ENCODE results near the gene PNPLA2.

Gene PNPLA2

DNA sequence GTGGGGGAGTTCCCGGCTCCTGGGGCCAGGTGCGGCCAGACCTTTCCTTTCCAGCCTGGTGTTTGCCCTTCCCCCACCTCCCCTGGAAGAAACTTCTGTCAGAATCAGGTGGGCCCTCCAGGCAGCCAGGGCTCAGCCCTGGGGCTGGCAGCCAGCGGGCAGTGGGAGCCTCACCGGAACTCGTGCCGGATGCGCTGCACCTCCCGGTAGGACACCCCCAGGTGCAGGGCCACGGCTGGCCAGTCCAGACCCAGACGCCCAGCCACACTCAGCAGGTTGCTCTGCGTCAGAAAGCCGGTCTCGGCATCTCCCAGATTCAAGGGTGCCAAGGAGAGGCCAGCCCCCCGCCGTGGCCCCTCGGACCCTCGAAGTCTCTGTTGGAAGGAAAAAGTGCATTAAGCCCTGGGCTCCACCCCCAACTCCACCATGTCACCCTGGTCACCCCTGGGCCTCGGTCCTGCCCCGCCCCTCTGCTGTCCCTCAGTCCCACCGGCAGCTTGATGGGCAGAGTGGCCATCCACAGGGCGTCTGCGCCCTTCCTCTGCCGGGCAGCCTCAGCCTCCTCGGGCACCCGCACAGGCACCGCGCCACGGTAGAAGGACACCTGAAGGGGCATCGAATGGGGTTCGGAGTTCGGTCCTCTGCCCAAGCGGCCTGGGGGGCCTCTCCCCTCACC, 18.9 kb upstream of the PNPLA2 start:
- FAIRE-seq = no peak

DNA sequence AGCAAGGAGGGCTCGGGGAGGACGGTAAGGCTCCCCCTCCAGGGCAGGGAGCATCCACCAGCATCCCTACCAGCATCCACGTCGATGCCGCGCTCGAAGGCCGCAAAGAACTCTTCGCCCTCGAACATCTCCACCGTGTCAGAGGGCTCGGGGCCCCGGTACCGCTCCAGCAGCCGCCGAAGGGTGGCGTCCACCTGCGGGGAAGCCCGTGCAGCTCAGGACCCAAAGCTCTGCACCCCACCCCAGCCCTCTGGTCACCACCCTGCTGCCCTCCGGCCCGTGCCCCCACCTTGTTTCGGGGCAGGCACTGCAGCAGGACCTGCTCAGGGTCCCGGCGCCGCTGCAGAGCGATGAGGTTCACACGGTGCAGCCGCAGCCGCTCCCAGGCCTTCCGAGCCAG, 18.2 kb upstream of the PNPLA2 start:
- FAIRE-seq = no peak

GRCh38 chr11:801097-801780, 17.5 kb upstream of the PNPLA2 start:
- no peak for FAIRE-seq

DNA sequence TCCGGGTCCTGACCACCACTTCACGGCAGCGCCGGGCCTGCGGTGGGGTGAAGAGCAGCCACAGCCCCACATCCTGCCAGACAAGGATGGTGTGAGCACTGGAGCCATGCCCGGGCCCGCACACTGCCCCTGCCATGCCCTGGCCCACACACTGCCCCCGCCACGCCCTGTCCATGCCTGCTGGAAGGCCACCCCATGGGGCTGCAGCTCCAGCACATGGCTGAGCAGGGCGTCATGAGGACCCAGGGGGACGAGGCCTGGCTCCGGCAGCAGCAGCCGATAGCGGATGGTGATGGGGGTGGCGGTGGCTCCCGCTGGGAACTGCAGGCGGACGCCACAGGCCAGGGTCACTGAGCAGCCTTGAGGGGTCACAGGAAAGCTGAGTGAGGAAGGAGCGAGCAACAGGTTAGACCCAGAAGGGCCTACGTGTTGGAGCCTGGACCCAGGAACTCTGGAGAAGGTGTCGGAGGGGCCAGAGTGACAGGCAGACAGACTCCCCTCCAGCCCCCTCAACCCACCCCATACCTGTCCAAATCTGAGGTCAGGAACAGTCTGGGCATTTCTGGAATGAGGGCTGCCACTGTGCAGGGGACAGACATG, 16.6 kb upstream of the PNPLA2 start:
- no peak for FAIRE-seq

- FAIRE-seq = no peak
Observed at GRCh38 chr11:802693-803466, 15.8 kb upstream of the PNPLA2 start.

- FAIRE-seq = no peak
Observed at GRCh38 chr11:803467-803742, 15.3 kb upstream of the PNPLA2 start.

DNA sequence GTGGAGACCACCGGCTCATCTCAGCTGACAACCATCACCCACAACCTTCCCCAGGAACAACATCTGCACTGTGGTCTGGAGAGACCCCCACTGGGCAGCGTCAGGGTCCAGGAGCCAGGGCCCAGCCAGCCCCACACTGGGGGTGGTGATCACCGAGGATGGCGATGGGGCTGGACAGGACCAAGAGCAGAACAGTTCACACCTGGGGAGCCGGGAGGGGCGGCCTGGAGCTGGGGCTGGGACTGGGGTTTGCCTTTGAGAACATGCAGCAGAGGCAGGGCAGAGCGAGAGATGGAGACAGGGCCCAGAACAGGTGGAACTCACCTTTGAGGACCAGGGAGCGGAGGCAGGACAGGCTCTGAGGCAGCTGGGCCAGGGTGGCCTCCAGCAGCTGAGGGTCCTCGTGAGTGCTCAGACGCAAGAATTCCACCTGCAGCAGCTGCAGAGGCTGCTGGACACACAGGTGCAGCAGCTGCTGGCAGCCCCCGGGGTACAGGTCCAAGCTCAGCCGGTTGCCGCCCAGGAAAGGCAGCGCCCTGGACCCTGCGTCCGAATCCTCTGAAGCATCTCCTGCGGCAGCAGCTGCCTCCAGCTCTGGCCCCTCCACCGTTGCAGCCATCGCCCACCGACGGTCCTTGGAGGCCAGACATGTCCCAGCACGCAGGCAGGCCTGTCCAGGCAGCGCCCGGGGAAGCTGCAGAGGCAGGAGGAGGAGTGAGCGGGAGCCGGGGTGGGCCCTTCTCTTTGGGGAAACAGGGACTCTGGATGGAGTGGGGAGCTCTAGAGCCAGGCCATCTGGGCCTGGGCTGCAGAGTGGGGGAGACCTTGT, 14.7 kb upstream of the PNPLA2 start:
- no peak for FAIRE-seq

- no peak for FAIRE-seq
Observed at GRCh38 chr11:804599-804964, 14.1 kb upstream of the PNPLA2 start.

GRCh38 chr11:808427-809286, 10.1 kb upstream of the PNPLA2 start:
- no peak for FAIRE-seq

GRCh38 chr11:809287-810039, 9.3 kb upstream of the PNPLA2 start, which contains the start of gene RPLP2:
RPLP2 (plus strand) TSS chr11:809967; CDS start chr11:810235, 268 bp downstream.
- FAIRE-seq = peak; percentile 86

- no peak for FAIRE-seq
Observed at GRCh38 chr11:810040-810567, 8.6 kb upstream of the PNPLA2 start.

DNA sequence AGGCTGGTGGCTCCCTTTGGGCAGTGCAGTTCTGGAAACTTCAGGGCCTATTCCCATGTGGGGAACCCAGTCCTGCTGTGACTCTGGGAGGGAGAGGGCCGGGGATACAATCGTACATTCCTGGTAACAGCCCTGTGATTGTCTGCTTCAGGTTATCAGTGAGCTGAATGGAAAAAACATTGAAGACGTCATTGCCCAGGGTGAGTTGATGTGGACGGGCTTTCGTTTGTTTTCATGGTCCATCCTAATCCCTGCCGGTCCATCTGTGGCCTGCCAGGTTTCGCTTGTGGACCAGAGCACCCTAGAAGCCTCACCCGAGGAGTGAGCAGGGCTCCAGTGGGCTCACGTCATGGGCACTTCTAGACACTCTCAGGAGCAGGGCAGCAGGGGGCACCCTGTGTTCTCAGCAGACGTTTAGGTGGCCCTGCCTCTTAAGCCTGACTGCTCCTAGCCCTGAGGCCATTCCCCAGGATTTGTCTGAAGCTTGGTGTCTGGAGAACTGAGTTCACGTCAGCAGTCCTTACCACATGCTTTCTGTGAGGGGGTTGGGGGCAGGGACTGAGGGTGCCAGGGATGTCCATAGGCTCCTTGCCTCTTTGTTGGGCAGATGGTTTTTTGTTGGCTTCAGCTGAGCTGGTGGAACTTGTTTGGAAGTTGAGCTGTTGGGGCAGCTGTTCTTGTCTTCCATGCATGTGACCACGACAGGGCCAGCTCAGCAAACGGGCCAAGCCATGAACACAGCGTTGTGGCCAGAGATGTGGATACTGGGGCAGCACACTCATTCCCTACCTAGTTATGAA, 7.1 kb upstream of the PNPLA2 start:
- no peak for FAIRE-seq

DNA sequence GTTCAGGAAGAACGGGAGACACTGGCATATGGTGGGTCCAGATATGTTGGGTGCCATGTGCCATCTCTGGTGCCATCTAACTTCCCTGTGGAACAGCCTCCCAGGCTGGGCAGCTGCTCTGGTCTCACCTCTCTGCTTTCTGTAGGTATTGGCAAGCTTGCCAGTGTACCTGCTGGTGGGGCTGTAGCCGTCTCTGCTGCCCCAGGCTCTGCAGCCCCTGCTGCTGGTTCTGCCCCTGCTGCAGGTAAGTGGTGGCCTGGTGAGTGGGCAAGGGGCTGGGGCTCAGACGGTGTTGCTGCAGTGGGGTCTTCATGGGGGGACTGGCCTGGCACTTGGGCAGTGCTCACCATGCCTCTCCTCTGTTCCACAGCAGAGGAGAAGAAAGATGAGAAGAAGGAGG, 6.3 kb upstream of the PNPLA2 start:
- no peak for FAIRE-seq

GRCh38 chr11:813072-813455, 5.7 kb upstream of the PNPLA2 start:
- FAIRE-seq = no peak

GRCh38 chr11:813456-814096, 5.1 kb upstream of the PNPLA2 start:
- no peak for FAIRE-seq

GRCh38 chr11:815675-816432, 2.9 kb upstream of the PNPLA2 start:
- no peak for FAIRE-seq

DNA sequence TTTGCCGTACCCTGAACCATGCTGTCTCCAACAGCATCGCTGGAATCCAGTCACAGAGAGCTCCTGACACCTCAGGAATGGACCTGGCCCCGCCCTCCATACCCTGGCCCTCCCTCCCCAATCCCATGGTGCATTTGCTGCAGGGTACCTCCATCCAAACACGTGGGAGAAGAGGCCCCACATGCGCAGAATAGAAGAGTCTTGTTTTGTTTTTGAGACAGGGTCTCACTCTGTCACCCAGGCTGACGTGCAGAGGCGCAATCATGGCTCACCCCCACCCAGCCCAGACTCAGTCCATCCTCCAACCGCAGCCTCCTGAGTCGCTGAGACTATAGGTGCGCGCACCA, 2.3 kb upstream of the PNPLA2 start:
- FAIRE-seq = no peak

GRCh38 chr11:819129-819931, 616 bp downstream of the PNPLA2 start:
- no peak for FAIRE-seq
